ENCODE results near the gene RBM38.

The RBM38 gene

DNA sequence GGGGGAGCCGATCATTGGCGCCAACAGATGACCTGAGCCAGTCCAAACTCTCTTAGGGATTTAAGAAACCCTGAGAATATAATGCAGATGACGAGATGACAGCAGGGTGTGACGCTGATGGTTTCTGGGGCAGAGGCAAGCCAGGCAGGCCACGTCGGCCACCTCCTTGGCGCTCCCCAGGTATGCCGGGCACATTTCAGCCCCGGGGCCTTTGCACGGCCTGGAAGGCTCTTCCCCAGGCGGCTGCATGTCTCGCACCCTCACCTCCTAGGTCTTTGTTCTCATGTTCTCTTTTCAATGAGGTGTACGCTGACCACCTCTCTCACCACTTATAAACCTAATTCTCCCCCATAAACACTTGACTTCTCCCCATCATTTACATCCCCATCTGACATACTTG lies 64.9 kb downstream of the RBM38 start:
- Histone ChIP-seq H3K9me3 (replicated peaks; ENCODE audit: insufficient read depth, low read length) (no peaks in the 10 kb centered on the region), H3K4me1 (ENCODE audit: low read length) (peaks cover 1% of the 10 kb centered on the region), H4K20me1 (ENCODE audit: insufficient read depth, low read length) (no peaks in the 10 kb centered on the region), H3K27ac (ENCODE audit: low read length) (no peak overlapping the region), H2AFZ (ENCODE audit: low read length) (no peak overlapping the region), H3K9me2 (replicated peaks; ENCODE audit: insufficient read depth, low read length) (no peaks in the 10 kb centered on the region), H3K36me3 (replicated peaks; ENCODE audit: insufficient read depth, low read length) (no peaks in the 10 kb centered on the region), H3F3A (ENCODE audit: insufficient read depth, low read length) (no peaks in the 10 kb centered on the region), H3K9ac (ENCODE audit: low read length) (no peak overlapping the region), H3K4me3 (ENCODE audit: low read length) (no peak overlapping the region), H3K4me2 (ENCODE audit: low read depth, low read length) (no peak overlapping the region), H3K79me2 (ENCODE audit: low read length) (no peaks in the 10 kb centered on the region), H3K27me3 (replicated peaks; ENCODE audit: insufficient read depth, low read length) (no peaks in the 10 kb centered on the region)
- DNase-seq = no peak
- TF ChIP-seq, protein P1, sequence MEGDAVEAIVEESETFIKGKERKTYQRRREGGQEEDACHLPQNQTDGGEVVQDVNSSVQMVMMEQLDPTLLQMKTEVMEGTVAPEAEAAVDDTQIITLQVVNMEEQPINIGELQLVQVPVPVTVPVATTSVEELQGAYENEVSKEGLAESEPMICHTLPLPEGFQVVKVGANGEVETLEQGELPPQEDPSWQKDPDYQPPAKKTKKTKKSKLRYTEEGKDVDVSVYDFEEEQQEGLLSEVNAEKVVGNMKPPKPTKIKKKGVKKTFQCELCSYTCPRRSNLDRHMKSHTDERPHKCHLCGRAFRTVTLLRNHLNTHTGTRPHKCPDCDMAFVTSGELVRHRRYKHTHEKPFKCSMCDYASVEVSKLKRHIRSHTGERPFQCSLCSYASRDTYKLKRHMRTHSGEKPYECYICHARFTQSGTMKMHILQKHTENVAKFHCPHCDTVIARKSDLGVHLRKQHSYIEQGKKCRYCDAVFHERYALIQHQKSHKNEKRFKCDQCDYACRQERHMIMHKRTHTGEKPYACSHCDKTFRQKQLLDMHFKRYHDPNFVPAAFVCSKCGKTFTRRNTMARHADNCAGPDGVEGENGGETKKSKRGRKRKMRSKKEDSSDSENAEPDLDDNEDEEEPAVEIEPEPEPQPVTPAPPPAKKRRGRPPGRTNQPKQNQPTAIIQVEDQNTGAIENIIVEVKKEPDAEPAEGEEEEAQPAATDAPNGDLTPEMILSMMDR (IDR thresholded peaks at IDR 0.05; ENCODE audit: low read length) = no peak
- TF ChIP-seq EZH2 (optimal IDR thresholded peaks at IDR 0.05; ENCODE audit: low read depth, low read length) (no peak), EZH2phosphoT487 (IDR thresholded peaks at IDR 0.05; ENCODE audit: low read length) (no peak)

DNA sequence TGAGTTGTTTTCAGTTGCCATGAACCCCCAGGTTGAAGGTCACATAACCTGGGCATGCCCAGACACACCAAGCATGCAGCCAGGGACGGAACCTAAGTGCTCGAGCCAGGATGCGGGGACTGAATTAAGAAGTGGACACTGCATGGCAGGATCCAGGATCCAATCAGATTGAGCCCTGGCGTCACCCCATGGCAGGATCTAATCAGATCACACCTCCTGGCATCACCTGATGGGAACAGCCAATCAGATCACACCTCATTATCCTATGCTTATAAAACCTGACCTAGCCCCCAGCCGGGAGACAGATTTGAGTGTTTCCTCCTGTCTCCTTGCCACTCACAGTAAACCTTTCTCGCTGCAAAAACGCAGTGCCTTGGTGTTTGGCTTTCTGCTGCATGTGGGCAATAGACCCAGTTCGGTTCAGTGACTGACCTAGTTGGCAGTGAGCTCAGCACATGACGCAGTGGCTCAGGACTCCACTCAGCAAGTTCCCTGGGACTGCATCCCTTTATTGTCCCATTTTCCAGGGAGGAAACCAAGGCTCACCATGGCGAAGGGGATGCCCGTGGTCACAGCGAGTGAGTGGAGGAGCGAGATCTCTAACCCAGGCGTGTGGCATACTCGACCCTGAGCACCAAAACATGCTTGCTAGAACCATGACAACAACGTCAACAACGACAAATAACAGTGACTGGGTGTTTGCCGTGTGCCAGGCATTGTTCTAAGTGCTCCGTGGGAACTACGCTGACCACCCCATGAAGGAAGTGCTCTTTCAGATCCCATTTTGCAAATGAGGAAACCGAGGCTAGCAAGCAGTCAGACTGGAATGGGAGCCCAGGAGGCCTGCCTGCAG lies 66.3 kb downstream of the RBM38 start:
- no peak for DNase-seq
- H3F3A ChIP-seq (ENCODE audit: insufficient read depth, low read length) = no peaks in the 10 kb centered on the region
- no peaks in the 10 kb centered on the region for H3K27me3 ChIP-seq (replicated peaks; ENCODE audit: insufficient read depth, low read length)
- H3K4me1 ChIP-seq (ENCODE audit: low read length) = no peaks in the 10 kb centered on the region
- H3K9me3 ChIP-seq (replicated peaks; ENCODE audit: insufficient read depth, low read length) = no peaks in the 10 kb centered on the region
- H3K36me3 ChIP-seq (replicated peaks; ENCODE audit: insufficient read depth, low read length) = no peaks in the 10 kb centered on the region
- H3K4me2 ChIP-seq (ENCODE audit: low read depth, low read length) = no peak overlapping the region
- H3K9ac ChIP-seq (ENCODE audit: low read length) = no peak overlapping the region
- no peaks in the 10 kb centered on the region for H3K79me2 ChIP-seq (ENCODE audit: low read length)
- H3K4me3 ChIP-seq (ENCODE audit: low read length) = no peak overlapping the region
- H3K9me2 ChIP-seq (replicated peaks; ENCODE audit: insufficient read depth, low read length) = no peaks in the 10 kb centered on the region
- no peak overlapping the region for H2AFZ ChIP-seq (ENCODE audit: low read length)
- TF ChIP-seq, protein P1 (IDR thresholded peaks at IDR 0.05; ENCODE audit: low read length) = no peak
- no peak for TF ChIP-seq EZH2phosphoT487 (IDR thresholded peaks at IDR 0.05; ENCODE audit: low read length)
- no peak for TF ChIP-seq EZH2 (optimal IDR thresholded peaks at IDR 0.05; ENCODE audit: low read depth, low read length)
- no peaks in the 10 kb centered on the region for H4K20me1 ChIP-seq (ENCODE audit: insufficient read depth, low read length)
- H3K27ac ChIP-seq (ENCODE audit: low read length) = no peak overlapping the region

DNA sequence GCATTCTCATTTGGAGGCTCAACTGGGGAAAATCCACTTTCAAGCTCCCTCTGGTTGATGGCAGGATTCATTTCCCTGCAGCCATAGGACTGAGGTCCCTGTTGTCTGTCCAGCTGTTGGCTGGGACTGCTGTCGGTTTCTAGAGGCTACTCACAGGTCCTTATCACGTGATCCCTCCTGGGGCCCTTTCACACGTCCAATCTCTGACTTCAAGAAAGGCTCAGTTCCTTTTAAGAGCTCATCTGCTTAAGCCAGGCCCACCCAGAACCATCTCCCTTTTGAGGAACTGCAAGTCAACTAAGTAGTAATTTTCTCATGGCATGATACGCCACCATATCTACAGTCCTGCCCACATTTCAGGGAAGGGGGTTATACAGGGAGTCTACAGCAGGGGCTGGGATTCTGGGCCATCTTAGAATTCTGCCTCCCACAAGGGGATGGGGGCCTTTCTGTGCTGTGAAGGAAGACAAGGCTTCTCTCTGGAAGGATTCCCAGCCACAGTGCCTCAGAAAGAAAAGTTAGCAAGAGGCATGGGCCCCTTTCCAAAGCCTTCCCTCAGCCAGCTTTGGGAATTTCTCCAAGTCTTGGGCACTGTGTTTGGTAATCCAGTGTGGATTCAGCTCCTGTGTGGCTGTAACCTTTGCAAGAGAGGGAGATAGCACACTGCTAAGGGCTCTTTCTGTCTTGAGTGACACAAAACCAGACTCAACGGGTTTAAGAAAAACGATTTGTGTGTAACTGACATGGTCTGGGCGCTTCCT lies 67.4 kb downstream of the RBM38 start:
- Histone ChIP-seq H3K4me2 (ENCODE audit: low read depth, low read length) (no peak overlapping the region), H2AFZ (ENCODE audit: low read length) (no peak overlapping the region), H3F3A (ENCODE audit: insufficient read depth, low read length) (no peaks in the 10 kb centered on the region), H3K79me2 (ENCODE audit: low read length) (no peaks in the 10 kb centered on the region), H3K9ac (ENCODE audit: low read length) (no peak overlapping the region), H3K4me3 (ENCODE audit: low read length) (no peak overlapping the region), H3K36me3 (replicated peaks; ENCODE audit: insufficient read depth, low read length) (no peaks in the 10 kb centered on the region), H3K9me2 (replicated peaks; ENCODE audit: insufficient read depth, low read length) (no peaks in the 10 kb centered on the region), H3K9me3 (replicated peaks; ENCODE audit: insufficient read depth, low read length) (no peaks in the 10 kb centered on the region), H3K27me3 (replicated peaks; ENCODE audit: insufficient read depth, low read length) (no peaks in the 10 kb centered on the region), H4K20me1 (ENCODE audit: insufficient read depth, low read length) (no peaks in the 10 kb centered on the region), H3K4me1 (ENCODE audit: low read length) (no peaks in the 10 kb centered on the region), H3K27ac (ENCODE audit: low read length) (no peak overlapping the region)
- no peak for TF ChIP-seq EZH2 (optimal IDR thresholded peaks at IDR 0.05; ENCODE audit: low read depth, low read length)
- TF ChIP-seq EZH2phosphoT487 (IDR thresholded peaks at IDR 0.05; ENCODE audit: low read length) = no peak
- TF ChIP-seq, protein P1 (IDR thresholded peaks at IDR 0.05; ENCODE audit: low read length) = no peak
- no peak for DNase-seq
